Measurements from ENCODE around the gene CBY2.
"Not testable (repeated sequence)": the region's sequence is repeated elsewhere in the genome, so short reads cannot be mapped to it uniquely, and the experiment has no call there.

Gene CBY2

GRCh38 chr13:45742985-45743384 is 40.9 kb downstream of the CBY2 start:
- no peak for DNase-seq (ENCODE audit: low spot score)

DNA sequence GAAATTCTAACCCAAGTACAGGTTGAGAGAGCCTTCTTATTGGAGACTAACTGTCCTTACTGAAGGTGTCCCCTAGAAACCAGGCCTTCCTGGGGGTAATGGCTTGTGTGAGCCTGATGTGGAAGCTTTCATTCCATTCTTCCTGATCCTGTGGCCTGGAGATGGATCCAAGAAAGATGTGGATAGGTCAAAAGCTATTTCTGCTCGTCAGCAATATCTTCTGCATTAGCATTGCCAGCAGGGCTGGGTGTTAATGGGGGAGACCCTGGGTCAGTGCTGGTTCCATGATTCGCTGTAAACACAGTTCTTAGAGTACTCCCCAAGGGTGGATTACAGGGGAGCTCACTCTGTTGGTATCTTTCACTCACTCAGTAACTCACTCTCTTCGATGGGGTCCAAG is 42.9 kb downstream of the CBY2 start:
- no peak for DNase-seq (ENCODE audit: low spot score)

GRCh38 chr13:45747071-45747470 is 45.0 kb downstream of the CBY2 start:
- no peak for DNase-seq (ENCODE audit: low spot score)

DNA sequence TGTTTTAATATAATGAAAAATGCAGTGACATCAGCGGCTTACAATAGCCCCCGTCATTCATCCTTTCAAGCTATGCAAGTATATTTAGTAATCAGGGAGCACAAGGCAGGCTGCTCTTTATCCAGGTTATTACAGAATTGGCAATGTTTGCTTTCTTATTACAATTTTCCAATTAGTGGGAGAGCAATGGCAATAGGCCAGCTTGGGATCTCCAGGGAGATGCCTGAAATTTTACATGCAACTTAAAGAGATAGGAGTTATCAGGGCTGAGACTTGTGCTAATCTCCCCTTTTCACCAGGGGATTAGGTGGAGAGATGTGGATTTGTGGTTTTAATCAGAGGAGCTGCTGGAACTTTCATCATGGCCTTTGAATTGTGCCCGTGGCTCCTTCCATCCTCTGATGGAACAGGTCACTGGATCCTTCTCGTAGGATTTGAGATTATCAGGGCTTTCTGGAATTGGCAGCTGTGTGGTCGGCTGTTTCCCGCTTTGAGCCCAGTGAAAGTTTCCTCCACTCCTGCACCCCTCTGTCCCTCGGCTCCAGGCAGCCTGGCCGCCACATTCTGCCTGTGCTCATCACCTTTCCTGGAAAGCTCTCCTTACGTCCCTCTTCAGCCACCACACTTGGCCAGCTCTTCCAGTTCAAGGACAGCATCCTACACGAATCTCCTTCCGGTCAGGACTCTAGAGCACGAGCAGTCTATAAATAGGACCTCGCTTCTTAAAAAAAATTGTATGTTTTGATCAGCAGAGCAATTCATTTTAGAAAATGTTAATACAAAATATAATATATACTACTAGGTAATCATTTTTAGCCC is 47.0 kb downstream of the CBY2 start:
- no peak for DNase-seq (ENCODE audit: low spot score)

- no peak for DNase-seq (ENCODE audit: low spot score)
Observed at GRCh38 chr13:45750566-45750965, 48.4 kb downstream of the CBY2 start.

DNA sequence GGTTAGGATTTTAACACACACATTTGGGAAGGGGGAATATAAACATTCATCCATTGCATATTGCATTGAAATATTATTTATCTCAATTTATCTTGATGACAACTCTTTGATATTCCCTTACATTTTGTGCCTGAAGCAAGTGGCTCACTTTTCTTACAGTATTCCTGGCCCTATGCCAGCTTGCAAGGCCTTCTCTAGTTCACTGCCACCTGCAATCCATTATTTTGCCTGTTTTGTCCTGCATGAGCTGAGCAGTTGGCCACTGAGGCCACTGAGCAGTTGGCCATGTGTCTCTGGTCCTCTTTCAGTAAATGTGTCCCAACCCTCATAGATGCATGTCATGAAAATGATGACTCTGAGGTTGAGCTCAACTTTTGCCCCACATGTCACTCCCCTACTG is 49.8 kb downstream of the CBY2 start:
- no peak for DNase-seq (ENCODE audit: low spot score)

- no peak for DNase-seq (ENCODE audit: low spot score)
Observed at GRCh38 chr13:45752510-45752909, 50.4 kb downstream of the CBY2 start.

DNA sequence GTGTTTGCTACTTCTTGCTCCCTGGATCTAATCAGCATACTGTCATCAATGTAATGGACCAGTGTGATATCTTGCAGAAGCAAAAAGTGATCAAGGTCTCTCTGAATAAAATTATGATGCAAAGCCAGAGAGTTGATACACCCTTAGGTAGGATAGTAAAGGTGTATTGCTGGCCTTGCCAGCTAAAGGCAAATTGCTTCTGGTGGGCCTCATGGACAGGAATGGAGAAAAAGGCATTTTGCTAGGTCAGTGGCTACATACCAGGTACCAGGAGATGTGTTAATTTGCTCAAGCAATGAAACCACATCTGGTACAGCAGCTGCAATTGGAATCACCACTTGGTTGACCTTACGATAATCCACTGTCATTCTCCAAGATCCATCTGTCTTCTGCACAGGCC is 54.4 kb downstream of the CBY2 start:
- DNase-seq (ENCODE audit: low spot score), result not testable (repeated sequence)

DNA sequence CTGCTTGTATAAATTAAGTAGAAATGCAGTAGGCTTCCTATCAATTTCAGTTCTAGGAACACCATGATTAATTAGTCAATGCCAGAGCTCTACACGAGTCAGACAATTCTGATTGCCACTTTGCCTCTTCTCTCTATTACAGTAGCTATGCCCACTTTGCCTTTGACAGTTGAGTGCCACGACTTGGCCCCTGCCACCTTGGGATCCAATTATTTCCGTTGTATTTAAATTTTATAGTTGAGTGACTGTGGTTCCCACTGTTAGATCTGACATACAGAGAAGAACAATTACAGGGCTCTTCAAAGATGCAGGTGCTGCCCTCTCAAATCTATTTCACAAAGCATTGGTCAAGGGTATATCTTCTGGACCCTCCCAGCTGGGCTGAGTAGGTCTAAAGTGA is 55.5 kb downstream of the CBY2 start:
- not testable (repeated sequence) for DNase-seq (ENCODE audit: low spot score)

DNA sequence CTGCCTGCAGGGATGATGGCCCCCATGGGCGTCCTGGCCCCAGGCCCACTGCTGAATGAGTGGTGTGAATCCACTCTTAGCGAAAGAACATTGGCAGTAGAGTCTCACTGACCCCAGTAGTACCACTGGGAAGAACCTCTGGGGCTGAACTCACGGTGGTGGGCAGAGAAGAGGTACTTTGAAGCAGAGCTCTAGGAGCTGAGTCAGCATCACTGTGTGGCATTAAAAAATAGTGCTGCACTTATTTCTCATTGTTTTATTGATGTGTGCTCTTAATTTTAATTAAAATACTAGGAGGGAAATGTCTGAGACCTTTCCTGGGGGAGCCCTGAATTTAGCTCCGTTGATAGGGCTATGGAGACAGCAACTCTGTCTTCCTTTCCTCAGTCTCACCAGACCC is 61.3 kb downstream of the CBY2 start:
- no peak for DNase-seq (ENCODE audit: low spot score)

Small RNA genes within 50 kb of the gene (small RNA-seq; reads per million reads assigned to genes)
- gene RF00017, result 0 reads per million in 2 experiments

All from SK-N-DZ (cell line).